ENCODE data around the gene TCIRG1.

The TCIRG1 gene

GRCh38 chr11:68061508-68061907 lies 22.7 kb downstream of the TCIRG1 start:
- TF ChIP-seq CREB1 (IDR thresholded peaks at IDR 0.05; ENCODE audit: low read depth) (no peak), TCF12 (IDR thresholded peaks at IDR 0.05; ENCODE audit: low read depth) (no peak), NFIC (IDR thresholded peaks at IDR 0.05) (no peak), EP300 (IDR thresholded peaks at IDR 0.05; ENCODE audit: borderline replicate concordance) (no peak), FOXM1 (IDR thresholded peaks at IDR 0.05; ENCODE audit: borderline replicate concordance, low read depth) (no peak), MAX (IDR thresholded peaks at IDR 0.05) (no peak), TAF1 (IDR thresholded peaks at IDR 0.05; ENCODE audit: low read depth) (no peak), RAD21 (IDR thresholded peaks at IDR 0.05; ENCODE audit: low read depth) (no peak), YY1 (IDR thresholded peaks at IDR 0.05; ENCODE audit: low read depth) (no peak), EGR1 (IDR thresholded peaks at IDR 0.05) (no peak), ZBTB7A (IDR thresholded peaks at IDR 0.05; ENCODE audit: low read depth) (no peak), CEBPB (IDR thresholded peaks at IDR 0.05) (no peak), TEAD4 (IDR thresholded peaks at IDR 0.05) (no peak)
- TF ChIP-seq, protein P1, sequence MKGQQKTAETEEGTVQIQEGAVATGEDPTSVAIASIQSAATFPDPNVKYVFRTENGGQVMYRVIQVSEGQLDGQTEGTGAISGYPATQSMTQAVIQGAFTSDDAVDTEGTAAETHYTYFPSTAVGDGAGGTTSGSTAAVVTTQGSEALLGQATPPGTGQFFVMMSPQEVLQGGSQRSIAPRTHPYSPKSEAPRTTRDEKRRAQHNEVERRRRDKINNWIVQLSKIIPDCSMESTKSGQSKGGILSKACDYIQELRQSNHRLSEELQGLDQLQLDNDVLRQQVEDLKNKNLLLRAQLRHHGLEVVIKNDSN (IDR thresholded peaks at IDR 0.05), result no peak
- TF ChIP-seq, protein P2, sequence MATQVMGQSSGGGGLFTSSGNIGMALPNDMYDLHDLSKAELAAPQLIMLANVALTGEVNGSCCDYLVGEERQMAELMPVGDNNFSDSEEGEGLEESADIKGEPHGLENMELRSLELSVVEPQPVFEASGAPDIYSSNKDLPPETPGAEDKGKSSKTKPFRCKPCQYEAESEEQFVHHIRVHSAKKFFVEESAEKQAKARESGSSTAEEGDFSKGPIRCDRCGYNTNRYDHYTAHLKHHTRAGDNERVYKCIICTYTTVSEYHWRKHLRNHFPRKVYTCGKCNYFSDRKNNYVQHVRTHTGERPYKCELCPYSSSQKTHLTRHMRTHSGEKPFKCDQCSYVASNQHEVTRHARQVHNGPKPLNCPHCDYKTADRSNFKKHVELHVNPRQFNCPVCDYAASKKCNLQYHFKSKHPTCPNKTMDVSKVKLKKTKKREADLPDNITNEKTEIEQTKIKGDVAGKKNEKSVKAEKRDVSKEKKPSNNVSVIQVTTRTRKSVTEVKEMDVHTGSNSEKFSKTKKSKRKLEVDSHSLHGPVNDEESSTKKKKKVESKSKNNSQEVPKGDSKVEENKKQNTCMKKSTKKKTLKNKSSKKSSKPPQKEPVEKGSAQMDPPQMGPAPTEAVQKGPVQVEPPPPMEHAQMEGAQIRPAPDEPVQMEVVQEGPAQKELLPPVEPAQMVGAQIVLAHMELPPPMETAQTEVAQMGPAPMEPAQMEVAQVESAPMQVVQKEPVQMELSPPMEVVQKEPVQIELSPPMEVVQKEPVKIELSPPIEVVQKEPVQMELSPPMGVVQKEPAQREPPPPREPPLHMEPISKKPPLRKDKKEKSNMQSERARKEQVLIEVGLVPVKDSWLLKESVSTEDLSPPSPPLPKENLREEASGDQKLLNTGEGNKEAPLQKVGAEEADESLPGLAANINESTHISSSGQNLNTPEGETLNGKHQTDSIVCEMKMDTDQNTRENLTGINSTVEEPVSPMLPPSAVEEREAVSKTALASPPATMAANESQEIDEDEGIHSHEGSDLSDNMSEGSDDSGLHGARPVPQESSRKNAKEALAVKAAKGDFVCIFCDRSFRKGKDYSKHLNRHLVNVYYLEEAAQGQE (IDR thresholded peaks at IDR 0.05; ENCODE audit: low read depth), result no peak

DNA sequence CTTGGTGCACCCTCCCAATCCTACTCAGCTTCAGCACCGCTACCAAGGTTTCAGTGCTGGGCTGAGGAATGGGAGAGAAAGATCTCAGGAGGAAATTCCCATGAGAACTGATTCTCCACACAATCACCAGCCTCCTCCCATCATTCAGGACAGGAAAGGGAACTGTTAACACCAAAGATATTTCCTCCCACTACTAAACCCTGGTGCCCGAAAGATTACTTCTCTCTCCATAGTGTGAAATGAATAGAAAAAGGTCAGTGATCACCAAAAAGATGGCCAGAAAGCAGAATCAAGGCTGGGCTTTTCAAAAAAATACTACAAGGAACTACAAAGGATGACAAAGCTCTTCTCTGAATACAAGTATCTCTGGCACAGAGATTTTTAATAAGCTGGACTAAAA lies 26.1 kb downstream of the TCIRG1 start:
- no peak for TF ChIP-seq EP300 (IDR thresholded peaks at IDR 0.05; ENCODE audit: borderline replicate concordance)
- TF ChIP-seq, protein P1 (IDR thresholded peaks at IDR 0.05), result no peak
- no peak for TF ChIP-seq ZBTB7A (IDR thresholded peaks at IDR 0.05; ENCODE audit: low read depth)
- TF ChIP-seq, protein P2 (IDR thresholded peaks at IDR 0.05; ENCODE audit: low read depth), result no peak
- TF ChIP-seq EGR1 (IDR thresholded peaks at IDR 0.05), result no peak
- no peak for TF ChIP-seq CEBPB (IDR thresholded peaks at IDR 0.05)
- TF ChIP-seq CREB1 (IDR thresholded peaks at IDR 0.05; ENCODE audit: low read depth), result no peak
- TF ChIP-seq YY1 (IDR thresholded peaks at IDR 0.05; ENCODE audit: low read depth), result no peak
- no peak for TF ChIP-seq TCF12 (IDR thresholded peaks at IDR 0.05; ENCODE audit: low read depth)
- TF ChIP-seq NFIC (IDR thresholded peaks at IDR 0.05), result no peak
- no peak for TF ChIP-seq TAF1 (IDR thresholded peaks at IDR 0.05; ENCODE audit: low read depth)
- TF ChIP-seq TEAD4 (IDR thresholded peaks at IDR 0.05), result no peak
- TF ChIP-seq MAX (IDR thresholded peaks at IDR 0.05), result no peak
- TF ChIP-seq RAD21 (IDR thresholded peaks at IDR 0.05; ENCODE audit: low read depth), result no peak
- no peak for TF ChIP-seq FOXM1 (IDR thresholded peaks at IDR 0.05; ENCODE audit: borderline replicate concordance, low read depth)

DNA sequence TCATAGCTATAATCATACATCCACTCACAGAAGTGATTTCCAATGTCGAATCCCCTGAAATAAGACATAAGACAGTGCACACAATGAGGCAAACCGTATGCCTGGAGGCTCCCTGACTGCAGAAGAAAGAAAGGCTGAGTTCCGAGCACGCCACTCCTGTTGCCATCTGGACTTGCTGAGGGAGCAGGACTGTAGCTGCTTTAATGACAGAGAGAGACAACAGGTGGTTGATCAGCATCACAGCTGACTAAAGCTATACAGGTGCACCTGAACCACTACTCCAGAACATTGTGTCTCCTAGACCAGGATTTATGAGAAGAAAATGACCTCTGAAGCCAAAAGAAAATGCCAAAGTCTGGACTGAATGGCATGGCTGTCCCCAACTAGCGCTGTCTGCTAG lies 27.0 kb downstream of the TCIRG1 start:
- TF ChIP-seq CREB1 (IDR thresholded peaks at IDR 0.05; ENCODE audit: low read depth), result no peak
- no peak for TF ChIP-seq RAD21 (IDR thresholded peaks at IDR 0.05; ENCODE audit: low read depth)
- no peak for TF ChIP-seq NFIC (IDR thresholded peaks at IDR 0.05)
- no peak for TF ChIP-seq EP300 (IDR thresholded peaks at IDR 0.05; ENCODE audit: borderline replicate concordance)
- TF ChIP-seq EGR1 (IDR thresholded peaks at IDR 0.05), result no peak
- no peak for TF ChIP-seq CEBPB (IDR thresholded peaks at IDR 0.05)
- TF ChIP-seq, protein P1 (IDR thresholded peaks at IDR 0.05), result no peak
- no peak for TF ChIP-seq ZBTB7A (IDR thresholded peaks at IDR 0.05; ENCODE audit: low read depth)

DNA sequence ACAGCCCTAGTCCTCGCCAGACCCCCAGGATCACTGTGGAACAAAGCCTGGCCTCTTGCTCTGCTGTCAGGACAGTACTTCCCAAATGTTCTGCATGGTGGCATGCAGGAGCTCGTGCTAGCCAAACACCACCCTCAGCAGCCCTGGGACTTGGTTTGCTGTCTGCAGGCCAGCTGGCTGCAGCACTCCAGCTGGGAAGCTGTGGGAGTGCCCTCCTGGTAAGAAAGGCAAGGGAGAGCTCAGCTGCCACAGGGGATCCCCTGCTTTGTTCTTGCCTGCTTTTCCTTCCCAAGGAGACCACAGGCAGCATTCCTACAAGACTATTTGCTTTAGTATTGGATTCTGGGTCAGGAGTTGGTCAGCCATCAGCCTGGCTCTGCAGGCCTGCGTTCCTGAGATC lies 27.9 kb downstream of the TCIRG1 start:
- TF ChIP-seq TAF1 (IDR thresholded peaks at IDR 0.05; ENCODE audit: low read depth) (no peak), CREB1 (IDR thresholded peaks at IDR 0.05; ENCODE audit: low read depth) (no peak), TEAD4 (IDR thresholded peaks at IDR 0.05) (no peak), YY1 (IDR thresholded peaks at IDR 0.05; ENCODE audit: low read depth) (no peak), EGR1 (IDR thresholded peaks at IDR 0.05) (no peak), CEBPB (IDR thresholded peaks at IDR 0.05) (no peak), EP300 (IDR thresholded peaks at IDR 0.05; ENCODE audit: borderline replicate concordance) (no peak), FOXM1 (IDR thresholded peaks at IDR 0.05; ENCODE audit: borderline replicate concordance, low read depth) (no peak), MAX (IDR thresholded peaks at IDR 0.05) (no peak), ZBTB7A (IDR thresholded peaks at IDR 0.05; ENCODE audit: low read depth) (no peak), NFIC (IDR thresholded peaks at IDR 0.05) (no peak)
- TF ChIP-seq, protein P1 (IDR thresholded peaks at IDR 0.05), result no peak
- TF ChIP-seq, protein P2 (IDR thresholded peaks at IDR 0.05; ENCODE audit: low read depth), result no peak
